ENCODE data around the gene CFAP45.
"Not testable (repeated sequence)": the region's sequence is repeated elsewhere in the genome, so short reads cannot be mapped to it uniquely, and the experiment has no call there.

Gene CFAP45

DNA sequence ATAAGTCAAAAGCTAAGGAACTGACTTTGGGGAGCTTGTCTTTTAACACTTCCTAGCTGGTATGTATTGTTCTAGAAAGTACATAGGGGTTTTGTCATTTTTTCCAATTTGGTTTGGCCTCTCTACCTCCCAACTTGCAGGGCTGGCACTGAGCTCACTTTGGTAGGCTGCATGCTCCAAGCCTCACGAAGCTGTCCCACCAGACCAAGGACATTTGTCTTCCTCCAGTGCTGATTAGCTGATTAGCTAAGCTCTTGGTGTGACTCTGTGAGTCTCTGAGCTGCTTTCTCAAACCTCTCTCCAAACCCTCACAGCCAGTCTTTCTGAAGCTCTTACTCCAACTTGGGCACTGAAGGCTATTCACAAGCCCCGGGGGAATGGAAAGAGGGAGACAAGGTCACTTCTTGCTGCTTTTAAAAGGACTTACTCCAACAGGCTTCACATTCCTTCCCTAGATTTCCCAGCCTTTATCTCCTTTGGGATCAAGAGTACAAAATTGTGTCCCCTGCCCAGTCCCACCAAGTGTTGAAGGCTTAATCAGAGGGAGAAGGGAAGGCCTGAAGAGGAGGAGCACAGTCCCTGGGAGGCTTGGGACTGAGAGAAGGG lies 893 bp upstream of the CFAP45 start:
- DNase-seq, result no peak

DNA sequence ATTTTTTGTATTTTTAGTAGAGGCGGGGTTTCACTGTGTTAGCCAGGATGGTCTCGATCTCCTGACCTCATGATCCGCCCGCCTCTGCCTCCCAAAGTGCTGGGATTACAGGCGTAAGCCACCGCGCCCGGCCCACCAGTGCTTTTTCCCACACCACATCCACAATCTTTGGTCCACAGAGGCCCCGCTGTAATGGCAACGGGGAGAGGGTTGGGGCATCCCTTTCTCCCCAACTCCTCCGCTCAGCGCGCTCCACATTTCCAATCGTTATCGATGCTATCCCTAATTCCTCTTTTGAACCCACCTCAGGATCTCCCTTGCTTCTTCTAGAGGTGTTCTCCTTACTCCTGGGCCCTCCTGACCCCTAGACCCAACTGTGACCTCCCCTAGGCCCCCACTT lies 331 bp downstream of the CFAP45 start:
- not testable (repeated sequence) for DNase-seq

DNA sequence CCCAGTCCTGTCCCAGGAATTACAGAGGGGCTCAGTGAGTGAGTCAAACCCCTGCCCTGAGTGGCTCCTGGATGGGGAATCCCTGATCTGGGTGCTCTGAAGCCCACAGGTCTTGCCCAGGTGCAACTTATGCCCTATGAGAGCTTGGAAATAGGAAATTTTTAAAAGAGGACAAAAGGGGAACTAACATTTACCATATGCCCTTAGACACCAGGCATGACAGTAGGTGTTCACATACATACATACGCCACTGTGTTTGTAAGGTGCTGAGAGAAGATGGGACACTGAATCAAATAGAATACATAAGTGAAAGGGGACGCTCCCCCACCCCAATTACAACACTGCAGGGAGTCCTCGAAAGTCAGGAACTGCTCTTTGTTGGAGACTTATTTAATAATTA lies 1.4 kb downstream of the CFAP45 start:
- DNase-seq, result no peak

DNA sequence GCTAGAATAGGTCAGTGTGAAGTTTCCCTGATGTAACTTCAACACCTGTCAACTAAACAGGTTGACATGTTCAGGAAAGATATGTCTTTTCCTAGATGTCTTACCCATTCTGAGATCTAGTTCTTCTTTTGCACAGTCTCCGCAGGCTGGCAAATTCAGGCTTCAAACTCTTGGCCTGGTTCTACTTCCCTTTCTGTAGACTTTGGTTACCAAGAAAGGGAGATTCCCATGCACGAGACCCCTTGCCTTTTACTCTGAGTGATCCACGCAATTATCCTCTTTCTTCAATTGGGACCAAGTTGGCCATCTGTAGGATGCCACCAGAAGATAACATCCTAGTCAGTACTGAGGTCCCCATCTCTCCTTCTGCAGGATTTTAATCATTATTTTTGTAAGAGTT lies 2.0 kb downstream of the CFAP45 start:
- no peak for DNase-seq

DNA sequence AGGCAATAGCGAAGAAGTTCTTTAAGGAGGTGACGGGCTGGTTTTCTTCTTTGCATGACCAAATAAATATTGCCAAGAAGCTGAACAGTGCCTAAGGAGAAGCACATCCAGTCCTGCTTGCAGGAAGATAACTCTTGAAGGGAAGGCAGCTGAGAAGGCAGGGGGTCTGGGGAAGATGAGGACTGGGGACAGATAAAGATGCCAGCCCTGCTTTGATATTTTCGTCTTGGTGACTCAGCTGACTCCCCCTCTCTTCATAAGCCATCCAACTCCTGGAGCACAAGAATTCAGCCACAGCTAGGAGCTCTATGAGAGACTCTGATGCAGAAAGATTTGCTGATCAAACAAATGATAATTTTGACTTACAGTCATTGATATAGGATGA lies 3.4 kb downstream of the CFAP45 start:
- no peak for DNase-seq

DNA sequence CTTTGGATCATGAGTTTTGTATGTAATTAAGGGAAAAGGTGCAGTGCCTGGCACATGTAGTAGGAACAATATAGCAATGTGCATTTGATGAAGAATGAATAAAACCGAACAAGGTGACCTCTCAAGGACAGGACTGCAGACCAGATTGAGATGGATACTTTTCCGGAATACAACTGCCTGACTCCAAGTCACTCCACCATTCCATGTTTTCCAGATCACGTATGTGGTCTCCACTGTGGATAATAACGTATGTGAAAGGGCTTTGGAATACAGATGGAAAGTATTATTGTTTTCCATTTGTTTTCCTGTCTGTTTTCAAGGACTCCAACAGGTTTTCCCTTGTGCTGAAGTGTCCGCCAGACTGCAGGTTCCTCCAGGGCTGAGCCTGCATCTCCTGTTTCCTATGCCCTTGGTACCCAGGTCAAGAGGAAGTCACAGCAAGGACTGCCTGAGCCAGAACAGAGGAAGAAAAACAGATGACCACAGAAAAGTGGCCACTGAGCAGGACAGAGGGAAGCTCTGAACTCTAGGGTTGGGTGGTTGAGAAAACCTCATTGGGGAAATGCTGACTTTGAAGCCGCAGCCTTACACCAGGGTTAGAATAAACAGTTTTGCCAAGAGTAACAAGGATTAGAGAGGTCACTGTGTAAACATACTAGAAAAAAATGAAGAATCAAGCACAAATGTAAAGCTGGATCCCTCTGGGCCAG lies 4.0 kb downstream of the CFAP45 start:
- no peak for DNase-seq

DNA sequence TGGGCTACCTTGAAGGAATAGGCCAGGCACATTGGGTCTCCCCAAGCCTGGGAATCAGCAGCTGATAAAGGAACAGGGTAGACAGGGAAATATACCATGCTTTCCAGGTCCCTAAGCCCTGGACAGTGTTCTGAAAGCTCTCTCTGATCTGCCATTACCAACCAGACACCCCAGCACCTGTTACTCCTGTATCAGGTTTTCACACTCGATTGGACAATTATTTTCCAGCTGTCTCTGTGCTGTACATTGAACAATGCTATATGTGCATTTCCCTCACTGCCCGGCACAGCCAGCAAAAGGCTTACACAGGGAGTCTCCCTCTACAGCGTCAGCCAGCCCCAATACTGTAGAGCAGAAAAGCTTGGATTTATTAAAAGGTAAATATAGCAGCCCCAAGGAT lies 4.7 kb downstream of the CFAP45 start:
- no peak for DNase-seq

DNA sequence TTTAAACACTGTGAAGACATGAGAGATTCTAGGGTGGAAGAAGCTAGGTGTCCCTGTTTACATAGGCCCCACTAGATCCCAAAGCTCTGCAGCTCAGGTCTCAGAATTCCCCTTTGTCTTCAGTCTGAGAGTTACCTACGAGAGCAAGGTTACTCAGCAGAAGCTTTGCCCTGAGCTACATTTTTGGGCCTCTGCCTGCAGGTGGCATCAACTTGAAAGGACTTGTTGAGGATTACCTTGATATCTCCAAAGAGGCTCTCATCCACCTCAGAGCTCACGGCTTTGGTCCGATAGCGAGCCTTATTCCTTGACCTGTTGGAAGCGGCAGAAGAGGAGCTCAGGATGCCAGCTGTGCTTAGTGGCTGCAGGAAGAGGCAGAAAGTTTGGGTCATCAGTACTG lies 7.0 kb downstream of the CFAP45 start:
- no peak for DNase-seq

DNA sequence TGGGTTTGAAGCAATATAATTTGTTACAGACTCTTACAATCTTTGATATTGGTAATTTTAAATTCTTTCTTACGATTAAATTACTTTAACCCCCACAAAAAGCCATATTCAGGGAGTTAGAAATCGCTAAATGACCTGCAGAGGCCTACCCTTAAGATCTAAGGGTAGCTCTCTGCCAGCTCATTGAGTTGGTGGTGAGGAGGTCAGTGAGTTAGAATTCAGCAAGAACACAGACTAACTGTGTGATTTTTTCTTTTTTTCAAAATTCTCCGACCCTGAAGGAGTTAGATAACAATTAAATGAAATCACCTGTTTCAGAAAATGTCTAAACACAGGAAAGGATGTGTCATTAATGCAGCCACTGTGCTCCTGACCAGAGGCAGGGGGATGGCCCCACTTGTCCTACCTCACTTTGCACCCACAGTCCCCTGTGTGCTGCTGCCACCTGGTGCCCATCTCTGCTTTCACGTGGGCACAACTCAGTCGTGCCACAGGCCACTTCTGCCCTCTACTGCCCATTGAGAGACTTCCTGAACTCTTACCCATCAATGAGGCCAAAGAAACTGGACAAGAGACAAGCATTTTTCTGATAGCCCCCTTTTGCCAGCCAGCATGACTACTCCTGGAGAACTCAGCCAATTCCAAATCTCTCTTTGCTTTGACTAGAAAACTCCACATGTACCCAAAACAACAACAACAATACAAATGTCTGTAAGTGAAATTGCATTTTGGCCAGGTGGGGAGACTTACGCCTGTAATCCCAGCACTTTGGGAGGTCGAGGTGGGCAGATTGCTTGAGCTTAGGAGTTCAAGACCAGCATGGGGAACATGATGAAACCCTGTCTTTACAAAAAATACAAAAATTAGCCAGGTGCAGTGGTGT lies 8.4 kb downstream of the CFAP45 start:
- DNase-seq, result peak; percentile 77

DNA sequence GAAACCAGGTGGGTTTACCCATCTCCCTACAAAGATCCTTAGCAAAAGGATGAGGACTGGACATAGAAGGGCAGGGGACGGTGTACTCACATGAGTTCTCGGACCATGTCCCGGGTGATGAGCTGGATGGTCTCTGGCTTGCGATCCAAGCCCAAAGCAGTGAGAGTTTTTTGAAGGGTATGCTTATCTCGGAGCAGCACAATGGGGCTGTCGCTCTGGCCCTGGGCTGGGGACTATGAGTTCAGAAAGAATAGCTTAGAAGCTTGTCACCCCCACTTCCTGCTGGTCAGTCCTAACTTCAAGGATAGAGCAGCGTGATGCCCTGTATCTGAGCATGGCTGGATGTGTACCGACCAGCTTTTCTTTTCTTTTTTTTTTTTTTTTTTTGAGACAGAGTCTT lies 9.6 kb downstream of the CFAP45 start:
- no peak for DNase-seq

DNA sequence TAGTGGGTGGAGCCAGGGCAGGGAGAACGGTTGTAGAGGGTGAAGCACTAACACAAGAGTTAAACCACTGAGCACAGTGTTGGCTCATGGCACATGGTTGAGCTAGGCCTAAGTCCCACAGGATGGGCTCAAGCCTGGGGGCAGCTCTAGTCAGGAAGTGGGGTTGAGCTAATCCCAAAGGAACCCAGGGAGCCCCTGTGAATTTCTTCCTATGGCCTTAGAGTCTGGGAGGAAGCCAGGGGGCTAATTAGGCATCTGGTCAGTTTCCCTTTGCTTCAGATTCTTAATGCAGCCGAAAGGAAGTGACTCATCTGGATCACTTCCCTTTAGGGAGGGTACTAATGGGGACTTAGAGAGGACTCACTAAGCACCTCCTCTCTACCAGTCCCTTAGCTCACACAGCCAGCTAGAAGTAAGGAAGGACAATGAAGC lies 10.1 kb downstream of the CFAP45 start:
- no peak for DNase-seq

DNA sequence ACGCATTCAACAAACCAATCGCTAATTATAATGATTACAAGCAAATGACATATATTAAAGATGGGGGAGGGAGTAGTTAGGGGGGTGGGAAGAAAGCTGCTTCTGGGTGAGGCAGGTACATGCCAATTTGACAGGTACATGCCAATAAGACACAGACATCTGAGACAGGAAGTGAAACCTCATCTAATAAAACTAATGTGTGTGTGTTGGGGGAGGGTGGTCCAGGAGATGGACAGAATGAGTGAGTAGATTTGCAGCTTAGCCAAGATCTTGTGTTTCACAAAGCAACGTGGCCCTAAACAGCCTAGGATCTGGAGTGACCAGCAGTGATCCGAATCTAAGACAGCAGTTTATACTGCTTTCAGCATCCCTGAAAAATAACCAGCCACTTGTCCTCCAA lies 10.8 kb downstream of the CFAP45 start:
- no peak for DNase-seq

DNA sequence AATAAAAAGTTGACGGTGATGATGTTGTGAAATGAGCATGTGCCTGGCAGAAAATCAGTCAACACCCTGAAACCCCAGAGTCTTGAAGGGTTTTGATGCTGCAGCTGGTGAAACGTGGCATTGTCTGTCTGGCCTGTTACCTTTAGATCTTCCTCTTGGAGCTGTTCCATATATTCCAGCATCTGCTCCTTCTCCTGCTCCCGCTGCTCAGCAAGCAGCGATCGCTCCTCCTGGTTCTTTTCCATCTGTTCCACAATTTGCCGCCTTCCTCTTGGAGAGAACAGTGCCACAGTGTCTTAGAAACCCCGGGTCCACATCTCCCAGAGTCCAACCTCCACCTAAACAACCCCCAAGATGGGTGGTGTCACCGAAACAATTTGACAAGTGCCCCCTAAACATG lies 15.7 kb downstream of the CFAP45 start:
- no peak for DNase-seq

DNA sequence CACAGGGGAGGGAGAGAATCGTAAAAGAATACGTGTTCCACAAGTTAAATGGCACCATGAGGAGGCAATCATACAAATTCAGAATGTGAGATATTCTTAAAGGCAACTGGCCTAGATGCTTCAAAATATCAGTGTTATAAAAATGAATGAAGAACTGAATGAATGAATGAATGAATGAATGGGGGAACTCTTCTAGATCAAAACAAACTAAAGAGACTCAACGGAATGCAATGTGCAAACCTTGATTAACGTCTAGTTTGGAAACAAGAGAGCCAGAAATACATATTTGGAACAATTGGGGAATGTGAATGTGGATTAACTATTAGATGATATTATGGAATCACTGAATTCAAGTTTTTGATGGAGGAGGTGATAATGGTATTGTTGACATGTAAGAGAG lies 16.8 kb downstream of the CFAP45 start:
- no peak for DNase-seq

DNA sequence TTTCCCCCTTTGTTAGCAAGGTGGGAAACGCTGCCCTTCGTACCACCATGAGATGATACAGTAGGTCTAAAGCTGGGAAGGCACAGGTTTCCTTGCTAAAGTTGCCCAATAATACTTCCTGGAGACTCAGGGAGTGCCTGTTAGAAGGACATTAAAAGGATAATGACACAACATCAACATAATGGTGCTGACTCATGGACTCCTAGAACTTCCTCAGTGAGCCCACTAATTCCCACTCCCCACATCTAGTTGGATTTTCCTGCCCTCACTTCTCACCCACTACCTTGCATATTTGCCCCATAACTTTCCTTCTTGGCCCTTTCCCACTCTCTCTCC lies 17.5 kb downstream of the CFAP45 start:
- no peak for DNase-seq

DNA sequence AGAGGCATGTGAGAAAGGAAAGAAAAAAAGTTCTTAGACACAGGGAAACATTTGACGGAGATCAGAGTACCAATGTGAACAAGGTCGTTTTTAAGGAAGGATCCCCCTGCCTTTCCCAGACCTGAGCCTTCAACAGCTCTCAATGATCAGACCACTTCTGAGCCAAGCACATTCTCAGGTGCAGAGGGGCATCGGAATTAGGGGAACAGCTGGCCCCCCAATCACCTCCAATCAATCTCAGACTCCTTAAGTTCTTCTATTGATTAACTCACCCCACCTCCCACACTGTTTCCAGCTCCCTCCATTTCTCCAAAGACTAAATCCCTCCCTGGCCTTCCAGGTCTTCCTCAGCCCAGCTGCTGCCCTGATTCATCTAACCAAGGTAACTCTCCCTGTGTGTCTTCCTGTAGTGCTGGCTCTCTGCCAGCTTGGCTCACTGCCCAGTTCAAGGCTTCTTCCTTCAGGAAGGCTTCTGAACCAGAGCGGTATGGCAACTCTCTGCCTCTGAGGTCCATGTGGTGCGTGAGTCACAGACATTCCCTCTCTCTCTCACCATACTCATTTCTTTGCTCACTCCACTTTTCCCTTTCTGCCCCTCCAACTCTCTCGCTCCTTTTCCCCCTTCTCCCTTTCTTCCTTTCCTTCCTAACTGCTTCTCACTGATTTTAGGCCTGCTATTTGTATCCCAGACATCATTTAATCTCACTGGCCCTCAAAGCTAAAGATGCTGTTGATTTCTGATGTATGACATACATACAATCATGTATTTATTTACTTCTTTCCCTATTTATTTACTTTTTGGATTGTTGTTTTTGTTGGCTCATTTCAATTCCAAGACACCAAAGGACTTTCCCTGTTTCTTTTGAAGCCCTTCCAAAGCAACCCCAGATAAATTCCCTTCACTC lies 18.1 kb downstream of the CFAP45 start:
- DNase-seq, result peak; percentile 47

DNA sequence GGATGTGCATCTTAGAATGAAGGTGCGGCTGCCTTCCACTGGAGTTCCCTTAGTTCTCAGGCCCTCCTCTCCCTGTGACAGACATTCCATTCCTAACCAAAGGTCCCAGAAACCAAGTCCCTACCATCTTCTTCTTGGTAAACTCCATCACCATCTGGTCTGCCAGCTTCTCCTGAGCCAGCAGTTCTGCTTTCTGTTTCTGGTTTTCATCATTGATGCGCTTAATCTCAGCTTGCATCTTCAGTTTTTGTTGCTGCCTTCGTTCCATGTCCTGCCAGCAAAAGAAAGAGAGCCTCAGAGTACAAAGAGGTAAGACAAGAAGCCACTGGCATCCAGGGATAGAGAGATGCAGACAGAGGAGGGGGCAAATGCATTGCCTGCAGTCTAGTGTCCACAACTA lies 19.5 kb downstream of the CFAP45 start:
- DNase-seq, result no peak

DNA sequence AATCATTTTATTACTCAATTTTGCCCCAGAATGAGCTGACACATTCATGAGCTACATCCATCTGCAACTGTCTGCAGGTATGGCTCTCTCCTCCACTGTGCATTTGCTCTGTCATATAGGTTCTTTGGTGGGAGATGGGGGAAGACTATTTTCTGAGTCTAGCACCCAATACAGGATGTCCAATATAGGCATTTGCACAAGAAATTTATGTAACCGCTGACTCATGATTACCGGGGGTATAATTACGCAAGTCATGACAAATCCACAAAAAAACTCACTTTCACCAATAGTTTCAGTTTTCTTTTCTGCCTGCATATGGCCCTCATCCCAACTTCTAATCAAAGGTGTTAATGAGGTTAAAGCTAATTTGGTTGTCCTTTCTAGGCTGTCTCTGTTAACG lies 20.0 kb downstream of the CFAP45 start:
- DNase-seq, result no peak

DNA sequence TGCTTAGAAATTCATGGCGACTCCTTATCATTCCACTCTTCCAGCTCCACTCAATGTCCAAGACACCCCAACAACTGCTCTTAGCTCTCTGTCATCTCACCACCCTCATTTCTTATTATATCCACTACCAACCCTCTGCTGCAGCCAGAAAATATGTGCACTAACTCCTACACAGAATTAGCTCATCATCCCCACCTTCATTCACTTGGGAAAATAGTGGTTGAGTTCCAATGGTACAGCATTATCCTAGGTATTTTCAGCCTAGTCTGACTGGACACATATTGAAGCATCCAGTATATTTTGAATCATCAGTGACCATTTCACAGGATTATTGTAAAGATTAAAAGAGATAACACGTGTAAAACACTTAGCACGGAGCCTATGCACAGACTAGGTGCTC lies 20.8 kb downstream of the CFAP45 start:
- DNase-seq, result no peak

DNA sequence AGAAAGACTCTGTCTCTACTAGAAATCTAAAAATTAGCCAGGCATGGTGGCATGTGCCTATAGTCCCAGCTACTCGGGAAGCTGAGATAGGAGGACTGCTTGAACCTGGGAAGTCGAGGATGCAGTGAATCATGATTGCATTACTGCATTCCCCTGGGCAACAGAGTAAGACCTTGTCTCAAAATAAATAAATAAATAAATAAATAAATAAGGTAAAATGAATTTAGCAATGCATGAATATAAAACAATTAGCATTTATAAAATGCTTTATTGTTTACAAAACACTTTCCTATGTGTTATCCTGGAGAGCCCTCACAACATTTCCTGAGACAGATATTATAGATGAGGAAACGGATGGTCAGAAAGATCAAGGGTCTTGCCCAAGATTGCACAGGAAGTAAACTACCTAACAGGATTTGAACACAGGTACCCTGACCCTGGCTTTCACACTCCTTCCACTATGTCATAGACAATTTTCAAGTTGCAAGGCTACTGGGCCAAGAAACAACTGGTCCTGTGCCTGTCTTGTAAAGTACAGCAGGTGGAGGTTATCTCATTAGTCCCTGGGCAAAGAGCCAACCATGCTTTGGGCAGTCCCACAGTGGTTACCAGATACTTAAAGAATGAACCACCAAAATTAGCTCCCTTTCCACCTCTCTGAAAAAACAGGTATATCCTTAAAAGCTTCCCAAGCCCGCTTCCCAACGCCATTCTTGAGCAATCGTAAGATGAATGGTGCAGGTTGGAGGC lies 22.1 kb downstream of the CFAP45 start:
- no peak for DNase-seq

DNA sequence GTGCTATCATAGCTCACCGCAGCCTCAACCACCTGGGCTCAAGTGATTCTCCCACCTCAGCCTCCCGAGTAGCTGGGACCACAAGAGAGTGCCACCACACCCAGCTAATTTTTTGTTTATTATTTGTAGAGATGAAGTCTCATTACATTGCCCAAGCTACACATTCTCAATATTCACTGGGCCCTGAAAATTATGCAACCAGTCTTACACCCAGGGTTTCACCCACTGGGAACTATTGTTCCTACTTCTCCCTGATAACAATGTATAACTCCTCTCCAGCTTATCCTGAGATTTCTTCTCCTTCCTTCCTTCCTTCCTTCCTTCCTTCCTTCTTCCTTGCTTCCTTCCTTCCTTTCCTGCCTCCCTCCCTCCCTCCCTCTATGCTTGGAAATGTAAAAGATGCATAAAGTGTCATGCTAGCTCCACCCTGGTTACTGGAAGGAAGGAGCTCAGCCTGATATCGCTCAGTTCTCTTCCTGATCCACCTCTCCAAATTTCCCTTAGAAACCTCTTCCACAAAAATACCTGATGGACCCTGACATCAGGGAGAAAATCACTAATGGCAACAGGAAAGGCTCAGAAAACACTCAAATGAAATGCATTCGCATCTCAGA lies 26.3 kb downstream of the CFAP45 start:
- DNase-seq, result no peak

DNA sequence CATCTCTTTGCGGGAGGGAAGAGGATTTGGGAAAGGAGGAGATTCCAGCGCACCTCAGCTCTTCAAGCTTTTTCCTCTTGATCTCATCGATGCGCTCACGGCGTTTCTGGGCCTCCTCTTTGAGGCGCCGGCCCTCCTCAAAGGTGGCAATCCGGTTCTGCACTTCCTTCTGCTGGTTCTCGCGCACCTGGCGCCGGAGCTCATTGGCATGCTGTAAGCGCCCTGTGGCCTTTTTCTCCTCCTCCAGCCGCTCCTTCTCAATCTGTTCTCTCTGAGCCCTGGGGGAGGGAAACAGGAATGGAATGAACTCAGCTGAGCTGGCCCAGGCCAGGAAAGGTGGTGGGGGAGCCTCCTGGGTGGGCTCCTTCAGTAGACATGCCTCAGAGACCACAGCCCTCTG lies 27.1 kb downstream of the CFAP45 start:
- no peak for DNase-seq

All from activated T-cell treated with anti-CD3 and anti-CD28 coated beads, Interleukin-2, amount 50 U/mL, for 1 hour (primary cell).